Naive B cell (primary cell): ENCODE results near the gene ADSS1. TPM values are rescaled to one million over a fixed set of nuclear protein-coding genes. Genes with fewer than 3 reads are reported as not detected.

Experiments used
- ATAC-seq, 2 donors: fragments of 150-1000 bp; cut with Tn5 transposase; 2 replicates each; pipeline ENCODE4 v1.10.0; 2021; ENCODE audit warnings: low read depth in 2 of 2, mild to moderate bottlenecking in 2 of 2, moderate library complexity in 2 of 2
- DNase-seq: peaks from one replicate; pipeline ENCODE4 v3.0.0; 2022
- H3K27ac Mint-ChIP-seq, 6 donors: one replicate each; pipeline ENCODE4 v1.8.0; 2020 to 2022; ENCODE audit warnings: mild to moderate bottlenecking in 6 of 6, mixed read lengths in 6 of 6, moderate library complexity in 5 of 6, inconsistent platforms in 2 of 6
- H3K27me3 Mint-ChIP-seq, 3 donors: one replicate each; pipeline ENCODE4 v1.8.0; 2021 to 2022; ENCODE audit warnings: mixed read lengths in 3 of 3, mild to moderate bottlenecking in 1 of 3
- H3K36me3 Mint-ChIP-seq, 2 donors: one replicate each; pipeline ENCODE4 v1.8.0; 2020 to 2022; ENCODE audit warnings: mixed read lengths in 2 of 2, inconsistent platforms in 1 of 2, mild to moderate bottlenecking in 1 of 2
- H3K4me1 Mint-ChIP-seq, 3 donors: one replicate each; pipeline ENCODE4 v1.8.0; 2020 to 2022; ENCODE audit warnings: mixed read lengths in 3 of 3, inconsistent platforms in 1 of 3, mild to moderate bottlenecking in 1 of 3, moderate library complexity in 1 of 3
- H3K4me3 Mint-ChIP-seq, 8 donors: one replicate each; pipeline ENCODE4 v1.8.0; 2020 to 2022; ENCODE audit warnings: mild to moderate bottlenecking in 8 of 8, mixed read lengths in 8 of 8, moderate library complexity in 8 of 8, inconsistent platforms in 2 of 8
- H3K9me3 Mint-ChIP-seq, 7 donors: one replicate each; pipeline ENCODE4 v1.8.0; 2020 to 2022; ENCODE audit warnings: mixed read lengths in 7 of 7, mild to moderate bottlenecking in 5 of 7, inconsistent platforms in 2 of 7, moderate library complexity in 1 of 7
- polyA plus RNA-seq, 6 donors: library from polyadenylated mRNA; unstranded; fragments of 300-500 nt; fragmentation: Illumina TruSeq; gene quantifications; one replicate each; pipeline ENCODE4 v1.2.3, GENCODE V29; 2021; ENCODE audit warnings: low read depth in 6 of 6

ADSS1 gene
- polyA plus RNA-seq, 6 donors from 2014 or later, result 0.17 to 0.29 TPM; not detected in 4

GRCh38 chr14:104791425-104791824 is 67.4 kb downstream of the ADSS1 start:
- Mint-ChIP-seq H3K27me3 (no peaks in the 10 kb centered on the region), H3K4me3 (peak overlapping the region in 1 of 8 donors; percentile 62), H3K36me3 (no peaks in the 10 kb centered on the region), H3K4me1 (peaks cover 39 to 49% (median 40%) of the 10 kb centered on the region in 3 donors), H3K27ac (no peak overlapping the region), H3K9me3 (no peaks in the 10 kb centered on the region)
- DNase-seq, result no peak
- ATAC-seq, result no peak

- no peaks in the 10 kb centered on the region for H3K9me3 Mint-ChIP-seq
- no peak overlapping the region for H3K27ac Mint-ChIP-seq
- DNase-seq (no peak), ATAC-seq (no peak)
- no peaks in the 10 kb centered on the region for H3K36me3 Mint-ChIP-seq
- peak overlapping the region in 2 of 8 donors; percentile 83 to 87 for H3K4me3 Mint-ChIP-seq
- no peaks in the 10 kb centered on the region for H3K27me3 Mint-ChIP-seq
- peaks cover 43 to 55% (median 45%) of the 10 kb centered on the region in 3 donors for H3K4me1 Mint-ChIP-seq
Observed at GRCh38 chr14:104792101-104792884, 68.3 kb downstream of the ADSS1 start.

GRCh38 chr14:104792945-104793702 is 69.1 kb downstream of the ADSS1 start:
- peak overlapping the region in 1 of 6 donors; percentile 86 for H3K27ac Mint-ChIP-seq
- peak overlapping the region in 7 of 8 donors; percentile 53 to 94 (median 87) for H3K4me3 Mint-ChIP-seq
- DNase-seq (no peak), ATAC-seq (no peak)
- peaks cover 46 to 53% (median 48%) of the 10 kb centered on the region in 3 donors for H3K4me1 Mint-ChIP-seq
- no peaks in the 10 kb centered on the region for H3K27me3 Mint-ChIP-seq
- H3K9me3 Mint-ChIP-seq, result no peaks in the 10 kb centered on the region
- H3K36me3 Mint-ChIP-seq, result no peaks in the 10 kb centered on the region

- Mint-ChIP-seq H3K36me3 (no peaks in the 10 kb centered on the region), H3K9me3 (no peaks in the 10 kb centered on the region), H3K27ac (peak overlapping the region in 2 of 6 donors; percentile 43 to 86), H3K27me3 (no peaks in the 10 kb centered on the region), H3K4me1 (peaks cover 49 to 54% (median 51%) of the 10 kb centered on the region in 3 donors), H3K4me3 (peak overlapping the region in 7 of 8 donors; percentile 79 to 94 (median 87))
- ATAC-seq (no peak), DNase-seq (no peak)
Observed at GRCh38 chr14:104793703-104793959, 69.6 kb downstream of the ADSS1 start.

GRCh38 chr14:104794099-104794498 is 70.1 kb downstream of the ADSS1 start:
- no peak for DNase-seq
- H3K27me3 Mint-ChIP-seq, result no peaks in the 10 kb centered on the region
- peaks cover 53 to 59% (median 55%) of the 10 kb centered on the region in 3 donors for H3K4me1 Mint-ChIP-seq
- H3K36me3 Mint-ChIP-seq, result no peaks in the 10 kb centered on the region
- H3K4me3 Mint-ChIP-seq, result peak overlapping the region; percentile 79 to 94 (median 88)
- H3K27ac Mint-ChIP-seq, result peak overlapping the region in 2 of 6 donors; percentile 43 to 85
- H3K9me3 Mint-ChIP-seq, result no peaks in the 10 kb centered on the region
- no peak for ATAC-seq

- Mint-ChIP-seq H3K9me3 (no peaks in the 10 kb centered on the region), H3K27ac (peak overlapping the region in 5 of 6 donors; percentile 14 to 86 (median 67)), H3K4me3 (peak overlapping the region; percentile 79 to 94 (median 88)), H3K4me1 (peaks cover 56 to 64% (median 60%) of the 10 kb centered on the region in 3 donors), H3K27me3 (no peaks in the 10 kb centered on the region), H3K36me3 (no peaks in the 10 kb centered on the region)
- no peak for ATAC-seq
- no peak for DNase-seq
Observed at GRCh38 chr14:104794631-104794992, 70.6 kb downstream of the ADSS1 start.

- H3K27me3 Mint-ChIP-seq, result no peaks in the 10 kb centered on the region
Observed at GRCh38 chr14:104794993-104795780, 71.2 kb downstream of the ADSS1 start, which contains the start of gene AKT1. TSS of gene AKT1 (minus strand) at chr14:104795748. CDS start at chr14:104792643, 3,105 bp downstream.

GRCh38 chr14:104795781-104796686 is 72.0 kb downstream of the ADSS1 start:
- H3K4me3 Mint-ChIP-seq, result peak overlapping the region; percentile 67 to 91 (median 80)
- H3K36me3 Mint-ChIP-seq, result no peaks in the 10 kb centered on the region
- H3K27ac Mint-ChIP-seq, result peak overlapping the region in 4 of 6 donors; percentile 69 to 87 (median 80)
- H3K9me3 Mint-ChIP-seq, result no peaks in the 10 kb centered on the region
- DNase-seq, result peak; percentile 49
- no peaks in the 10 kb centered on the region for H3K27me3 Mint-ChIP-seq
- H3K4me1 Mint-ChIP-seq, result peaks cover 61 to 64% (median 61%) of the 10 kb centered on the region in 3 donors
- peak; percentile 61 for ATAC-seq

More at GRCh38 chr14:104794993-104795780, 71.2 kb downstream of the ADSS1 start, which contains the start of gene AKT1:
- peak within 1 kb of the TSS in 4 of 6 donors; percentile 69 to 87 (median 80) for H3K27ac Mint-ChIP-seq
- ATAC-seq (peak; percentile 36 to 39), DNase-seq (peak; percentile 47)
- peaks cover 61 to 68% (median 63%) of the 10 kb centered on the region in 3 donors for H3K4me1 Mint-ChIP-seq
- no peaks in the 10 kb centered on the region for H3K36me3 Mint-ChIP-seq
- peak within 1 kb of the TSS; percentile 79 to 94 (median 88) for H3K4me3 Mint-ChIP-seq
- no peaks in the 10 kb centered on the region for H3K9me3 Mint-ChIP-seq

- Mint-ChIP-seq H3K4me3 (peak overlapping the region; percentile 67 to 91 (median 80)), H3K27me3 (no peaks in the 10 kb centered on the region), H3K9me3 (no peaks in the 10 kb centered on the region), H3K4me1 (peaks cover 57 to 62% (median 58%) of the 10 kb centered on the region in 3 donors), H3K27ac (peak overlapping the region in 4 of 6 donors; percentile 12 to 88 (median 82)), H3K36me3 (no peaks in the 10 kb centered on the region)
- DNase-seq (no peak), ATAC-seq (no peak)
Observed at GRCh38 chr14:104796687-104797081, 72.7 kb downstream of the ADSS1 start.

Other genes with a start within 250 kb of the ADSS1 start
- not detected for gene C14orf180, start 144.5 kb upstream of the ADSS1 start, polyA plus RNA-seq
- not detected for gene TMEM179, start 119.5 kb upstream of the ADSS1 start, polyA plus RNA-seq
- 10 to 100 TPM in 1 of 6 donors, 1 to 10 TPM in 5; 2.8 to 10.2 (median 5.5) TPM for gene INF2, start 34.6 kb upstream of the ADSS1 start, polyA plus RNA-seq
- gene SIVA1, start 28.9 kb downstream of the ADSS1 start, polyA plus RNA-seq, result 100 to 1,000 TPM; 191 to 266 (median 227) TPM
- gene AKT1, start 71.5 kb downstream of the ADSS1 start, polyA plus RNA-seq, result 10 to 100 TPM in 5 of 6 donors, 1 to 10 TPM in 1; 6.3 to 22.0 (median 14.1) TPM
- 1 to 10 TPM in 4 of 6 donors, under 1 TPM in 2; 0.84 to 1.9 (median 1.2) TPM for gene ZBTB42, start 76.9 kb downstream of the ADSS1 start, polyA plus RNA-seq
- not detected for gene CEP170B, start 141.0 kb downstream of the ADSS1 start, polyA plus RNA-seq
- 100 to 1,000 TPM in 5 of 6 donors, 10 to 100 TPM in 1; 77.4 to 264 (median 182) TPM for gene PLD4, start 200.7 kb downstream of the ADSS1 start, polyA plus RNA-seq